Uterus (tissue), 2 donors: ENCODE data around the gene CD1B.

Source experiments
- POLR2A ChIP-seq, 2 donors: fragments of 450-650 bp; IDR thresholded peaks; one replicate each; pipeline ENCODE4 v1.6.1; 2016; ENCODE audit warnings: antibody characterized with exemption in 2 of 2, mild to moderate bottlenecking in 1 of 2, moderate library complexity in 1 of 2
- TF ChIP-seq, protein P1 (sequence below), 4 experiments: fragments of 200-600 bp in 2 of 4; fragments of 450-650 bp in 2 of 4; sonication (generic) in 2 of 4; IDR thresholded peaks; one replicate each; pipeline ENCODE4 v1.5.1; 2016 to 2019; ENCODE audit warnings: antibody characterized with exemption in 4 of 4, mild to moderate bottlenecking in 2 of 4, moderate library complexity in 1 of 4

DNA sequence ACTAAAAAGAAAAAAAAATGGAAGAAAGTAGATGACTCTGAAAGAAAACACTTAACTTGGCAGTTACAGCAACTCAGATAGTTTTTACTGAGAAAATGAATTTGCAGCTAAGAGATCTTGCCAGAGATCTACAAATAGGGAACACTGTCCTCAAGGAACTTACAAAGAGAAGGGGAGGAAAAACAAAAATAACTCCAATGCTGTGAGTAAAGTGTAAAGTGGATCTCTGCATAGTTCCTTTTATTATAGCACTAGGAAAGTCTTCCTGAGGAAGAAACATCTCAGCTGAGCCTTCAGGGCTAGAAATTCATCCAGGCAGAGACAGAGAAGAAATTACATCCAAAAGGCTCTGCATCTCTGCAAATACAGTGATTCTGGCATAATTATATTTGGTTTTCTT lies 3.9 kb downstream of the CD1B start:
- no peak for TF ChIP-seq POLR2A (IDR thresholded peaks at IDR 0.05)
- TF ChIP-seq, protein P1, sequence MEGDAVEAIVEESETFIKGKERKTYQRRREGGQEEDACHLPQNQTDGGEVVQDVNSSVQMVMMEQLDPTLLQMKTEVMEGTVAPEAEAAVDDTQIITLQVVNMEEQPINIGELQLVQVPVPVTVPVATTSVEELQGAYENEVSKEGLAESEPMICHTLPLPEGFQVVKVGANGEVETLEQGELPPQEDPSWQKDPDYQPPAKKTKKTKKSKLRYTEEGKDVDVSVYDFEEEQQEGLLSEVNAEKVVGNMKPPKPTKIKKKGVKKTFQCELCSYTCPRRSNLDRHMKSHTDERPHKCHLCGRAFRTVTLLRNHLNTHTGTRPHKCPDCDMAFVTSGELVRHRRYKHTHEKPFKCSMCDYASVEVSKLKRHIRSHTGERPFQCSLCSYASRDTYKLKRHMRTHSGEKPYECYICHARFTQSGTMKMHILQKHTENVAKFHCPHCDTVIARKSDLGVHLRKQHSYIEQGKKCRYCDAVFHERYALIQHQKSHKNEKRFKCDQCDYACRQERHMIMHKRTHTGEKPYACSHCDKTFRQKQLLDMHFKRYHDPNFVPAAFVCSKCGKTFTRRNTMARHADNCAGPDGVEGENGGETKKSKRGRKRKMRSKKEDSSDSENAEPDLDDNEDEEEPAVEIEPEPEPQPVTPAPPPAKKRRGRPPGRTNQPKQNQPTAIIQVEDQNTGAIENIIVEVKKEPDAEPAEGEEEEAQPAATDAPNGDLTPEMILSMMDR (IDR thresholded peaks at IDR 0.05): no peak
